Breast epithelium (tissue), 3 donors: ENCODE data around the gene TMEM63B.

ENCODE experiments used
- CTCF ChIP-seq, 3 donors: fragments of 450-650 bp; IDR thresholded peaks; one replicate each; pipeline ENCODE4 v1.5.1; 2016 to 2017; ENCODE audit warnings: antibody characterized with exemption in 3 of 3, mild to moderate bottlenecking in 3 of 3, moderate library complexity in 3 of 3
- POLR2AphosphoS5 ChIP-seq, 3 donors: sonication (generic); formaldehyde crosslinking; IDR thresholded peaks; one replicate each; pipeline ENCODE4 v1.6.1; 2017; ENCODE audit warnings: antibody characterized with exemption in 3 of 3

GRCh38 chr6:44150317-44150917, 23.1 kb downstream of the TMEM63B start:
- no peak for TF ChIP-seq CTCF (IDR thresholded peaks at IDR 0.05)
- no peak for TF ChIP-seq POLR2AphosphoS5 (IDR thresholded peaks at IDR 0.05)
